Lower leg skin (tissue), 3 donors: ENCODE data around the gene MIDN.

Source experiments
- POLR2A ChIP-seq, 2 donors: fragments of 450-650 bp; IDR thresholded peaks; one replicate each; pipeline ENCODE4 v1.6.1; 2016 to 2017; ENCODE audit warnings: antibody characterized with exemption in 2 of 2, mild to moderate bottlenecking in 1 of 2, moderate library complexity in 1 of 2
- TF ChIP-seq, protein P1 (sequence below), 3 donors: fragments of 450-650 bp; IDR thresholded peaks; one replicate each; pipeline ENCODE4 v1.5.1; 2016; ENCODE audit warnings: antibody characterized with exemption in 3 of 3, mild to moderate bottlenecking in 3 of 3, moderate library complexity in 2 of 3

GRCh38 chr19:1270213-1270853, 21.9 kb downstream of the MIDN start:
- TF ChIP-seq, protein P1, sequence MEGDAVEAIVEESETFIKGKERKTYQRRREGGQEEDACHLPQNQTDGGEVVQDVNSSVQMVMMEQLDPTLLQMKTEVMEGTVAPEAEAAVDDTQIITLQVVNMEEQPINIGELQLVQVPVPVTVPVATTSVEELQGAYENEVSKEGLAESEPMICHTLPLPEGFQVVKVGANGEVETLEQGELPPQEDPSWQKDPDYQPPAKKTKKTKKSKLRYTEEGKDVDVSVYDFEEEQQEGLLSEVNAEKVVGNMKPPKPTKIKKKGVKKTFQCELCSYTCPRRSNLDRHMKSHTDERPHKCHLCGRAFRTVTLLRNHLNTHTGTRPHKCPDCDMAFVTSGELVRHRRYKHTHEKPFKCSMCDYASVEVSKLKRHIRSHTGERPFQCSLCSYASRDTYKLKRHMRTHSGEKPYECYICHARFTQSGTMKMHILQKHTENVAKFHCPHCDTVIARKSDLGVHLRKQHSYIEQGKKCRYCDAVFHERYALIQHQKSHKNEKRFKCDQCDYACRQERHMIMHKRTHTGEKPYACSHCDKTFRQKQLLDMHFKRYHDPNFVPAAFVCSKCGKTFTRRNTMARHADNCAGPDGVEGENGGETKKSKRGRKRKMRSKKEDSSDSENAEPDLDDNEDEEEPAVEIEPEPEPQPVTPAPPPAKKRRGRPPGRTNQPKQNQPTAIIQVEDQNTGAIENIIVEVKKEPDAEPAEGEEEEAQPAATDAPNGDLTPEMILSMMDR (IDR thresholded peaks at IDR 0.05) = no peak
- no peak for TF ChIP-seq POLR2A (IDR thresholded peaks at IDR 0.05)
